ENCODE results near the gene MAMLD1.

Gene MAMLD1

GRCh38 chrX:150365051-150365989 is 2.2 kb downstream of the MAMLD1 start (continued):
- TF ChIP-seq TSHZ1 (tag by site-specific recombination; IDR thresholded peaks at IDR 0.05; ENCODE audit: borderline replicate concordance): no peak
- TF ChIP-seq ZNF510 (tag by site-specific recombination; IDR thresholded peaks at IDR 0.05; ENCODE audit: insufficient replicate concordance): no peak
- TF ChIP-seq ZNF585B (tag by site-specific recombination; IDR thresholded peaks at IDR 0.05): no peak
- TF ChIP-seq MYNN (tag by site-specific recombination; IDR thresholded peaks at IDR 0.05; ENCODE audit: borderline replicate concordance): no peak
- TF ChIP-seq PATZ1 (tag by site-specific recombination; IDR thresholded peaks at IDR 0.05): peak; percentile 48; the same call in 1 of the 2 replicates
- no peak for TF ChIP-seq GLI2 (tag by site-specific recombination; IDR thresholded peaks at IDR 0.05; ENCODE audit: borderline replicate concordance, low read depth)
- no peak for TF ChIP-seq ZNF140 (tag by site-specific recombination; IDR thresholded peaks at IDR 0.05)
- peak; percentile 54 for TF ChIP-seq ZNF660 (tag by site-specific recombination; IDR thresholded peaks at IDR 0.05)
- TF ChIP-seq ZNF571 (tag by site-specific recombination; IDR thresholded peaks at IDR 0.05): no peak
- no peak for TF ChIP-seq ZNF558 (tag by site-specific recombination; IDR thresholded peaks at IDR 0.05)
- no peak; the same call in none of the 2 replicates for TF ChIP-seq GLIS2 (tag by site-specific recombination; IDR thresholded peaks at IDR 0.05)
- 0 out of 2 replicates have a peak, but pooled peaks have one; percentile 32 for TF ChIP-seq ZNF843 (tag by site-specific recombination; IDR thresholded peaks at IDR 0.05)
- TF ChIP-seq ZNF791 (tag by site-specific recombination; IDR thresholded peaks at IDR 0.05): no peak
- TF ChIP-seq ZNF223 (tag by site-specific recombination; IDR thresholded peaks at IDR 0.05): no peak
- TF ChIP-seq, protein P1, sequence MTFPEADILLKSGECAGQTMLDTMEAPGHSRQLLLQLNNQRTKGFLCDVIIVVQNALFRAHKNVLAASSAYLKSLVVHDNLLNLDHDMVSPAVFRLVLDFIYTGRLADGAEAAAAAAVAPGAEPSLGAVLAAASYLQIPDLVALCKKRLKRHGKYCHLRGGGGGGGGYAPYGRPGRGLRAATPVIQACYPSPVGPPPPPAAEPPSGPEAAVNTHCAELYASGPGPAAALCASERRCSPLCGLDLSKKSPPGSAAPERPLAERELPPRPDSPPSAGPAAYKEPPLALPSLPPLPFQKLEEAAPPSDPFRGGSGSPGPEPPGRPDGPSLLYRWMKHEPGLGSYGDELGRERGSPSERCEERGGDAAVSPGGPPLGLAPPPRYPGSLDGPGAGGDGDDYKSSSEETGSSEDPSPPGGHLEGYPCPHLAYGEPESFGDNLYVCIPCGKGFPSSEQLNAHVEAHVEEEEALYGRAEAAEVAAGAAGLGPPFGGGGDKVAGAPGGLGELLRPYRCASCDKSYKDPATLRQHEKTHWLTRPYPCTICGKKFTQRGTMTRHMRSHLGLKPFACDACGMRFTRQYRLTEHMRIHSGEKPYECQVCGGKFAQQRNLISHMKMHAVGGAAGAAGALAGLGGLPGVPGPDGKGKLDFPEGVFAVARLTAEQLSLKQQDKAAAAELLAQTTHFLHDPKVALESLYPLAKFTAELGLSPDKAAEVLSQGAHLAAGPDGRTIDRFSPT (tag by site-specific recombination; IDR thresholded peaks at IDR 0.05): peak; percentile 78
- TF ChIP-seq ATF2 (tag by site-specific recombination; IDR thresholded peaks at IDR 0.05; ENCODE audit: low read depth): no peak
- TF ChIP-seq, protein P2, sequence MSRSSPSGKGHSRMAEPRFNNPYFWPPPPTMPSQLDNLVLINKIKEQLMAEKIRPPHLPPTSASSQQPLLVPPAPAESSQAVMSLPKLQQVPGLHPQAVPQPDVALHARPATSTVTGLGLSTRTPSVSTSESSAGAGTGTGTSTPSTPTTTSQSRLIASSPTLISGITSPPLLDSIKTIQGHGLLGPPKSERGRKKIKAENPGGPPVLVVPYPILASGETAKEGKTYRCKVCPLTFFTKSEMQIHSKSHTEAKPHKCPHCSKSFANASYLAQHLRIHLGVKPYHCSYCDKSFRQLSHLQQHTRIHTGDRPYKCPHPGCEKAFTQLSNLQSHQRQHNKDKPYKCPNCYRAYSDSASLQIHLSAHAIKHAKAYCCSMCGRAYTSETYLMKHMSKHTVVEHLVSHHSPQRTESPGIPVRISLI (tag by site-specific recombination; IDR thresholded peaks at IDR 0.05): no peak
- no peak for TF ChIP-seq ZNF174 (tag by site-specific recombination; IDR thresholded peaks at IDR 0.05)
- no peak for TF ChIP-seq ZNF157 (tag by site-specific recombination; IDR thresholded peaks at IDR 0.05)
- TF ChIP-seq ZNF701 (tag by site-specific recombination; IDR thresholded peaks at IDR 0.05): no peak
- TF ChIP-seq MZF1 (tag by site-specific recombination; IDR thresholded peaks at IDR 0.05; ENCODE audit: borderline replicate concordance): no peak
- TF ChIP-seq ZNF37A (tag by site-specific recombination; IDR thresholded peaks at IDR 0.05): no peak
- TF ChIP-seq ZNF394 (tag by site-specific recombination; IDR thresholded peaks at IDR 0.05; ENCODE audit: borderline replicate concordance): no peak
- no peak for TF ChIP-seq ZNF248 (tag by site-specific recombination; IDR thresholded peaks at IDR 0.05)
- TF ChIP-seq ZNF335 (tag by site-specific recombination; conservative IDR thresholded peaks at IDR 0.05): peak; percentile 89
- no peak for TF ChIP-seq ZNF664 (tag by site-specific recombination; IDR thresholded peaks at IDR 0.05)
- TF ChIP-seq ZNF777 (tag by site-specific recombination; IDR thresholded peaks at IDR 0.05; ENCODE audit: borderline replicate concordance): no peak; the same call in 1 of the 2 replicates

Data from HEK293 (cell line).